Adipocyte (in vitro differentiated cells): ENCODE results near the gene BCR.

Experiments
- DNase-seq: peaks from one replicate; pipeline ENCODE4 v3.0.0-alpha.2; 2015; ENCODE audit warnings: low read depth
- H3K27me3 ChIP-seq: replicated peaks from 2 replicates; pipeline ENCODE4 v1.7.0; 2013; ENCODE audit warnings: mild to moderate bottlenecking, low read length, moderate library complexity; ENCODE audit not compliant: control insufficient read depth, insufficient read depth
- H3K36me3 ChIP-seq: 2 replicates; pipeline ENCODE4 v1.7.0; 2013; ENCODE audit warnings: low read length, mild to moderate bottlenecking, moderate library complexity; ENCODE audit not compliant: control insufficient read depth, insufficient read depth, severe bottlenecking
- H3K4me1 ChIP-seq: 2 replicates; pipeline ENCODE4 v1.7.0; 2013; ENCODE audit warnings: mild to moderate bottlenecking, low read length, moderate library complexity; ENCODE audit not compliant: control insufficient read depth, insufficient read depth
- H3K4me3 ChIP-seq: 2 replicates; pipeline ENCODE4 v1.7.0; 2013; ENCODE audit warnings: mild to moderate bottlenecking, low read length, moderate library complexity
- H3K9ac ChIP-seq: 2 replicates; pipeline ENCODE4 v1.7.0; 2013; ENCODE audit warnings: mild to moderate bottlenecking, low read length, moderate library complexity
- H3K9me3 ChIP-seq: 2 replicates; pipeline ENCODE4 v1.7.0; 2013; ENCODE audit warnings: mild to moderate bottlenecking, low read length, moderate library complexity; ENCODE audit not compliant: control insufficient read depth

Gene BCR

DNA sequence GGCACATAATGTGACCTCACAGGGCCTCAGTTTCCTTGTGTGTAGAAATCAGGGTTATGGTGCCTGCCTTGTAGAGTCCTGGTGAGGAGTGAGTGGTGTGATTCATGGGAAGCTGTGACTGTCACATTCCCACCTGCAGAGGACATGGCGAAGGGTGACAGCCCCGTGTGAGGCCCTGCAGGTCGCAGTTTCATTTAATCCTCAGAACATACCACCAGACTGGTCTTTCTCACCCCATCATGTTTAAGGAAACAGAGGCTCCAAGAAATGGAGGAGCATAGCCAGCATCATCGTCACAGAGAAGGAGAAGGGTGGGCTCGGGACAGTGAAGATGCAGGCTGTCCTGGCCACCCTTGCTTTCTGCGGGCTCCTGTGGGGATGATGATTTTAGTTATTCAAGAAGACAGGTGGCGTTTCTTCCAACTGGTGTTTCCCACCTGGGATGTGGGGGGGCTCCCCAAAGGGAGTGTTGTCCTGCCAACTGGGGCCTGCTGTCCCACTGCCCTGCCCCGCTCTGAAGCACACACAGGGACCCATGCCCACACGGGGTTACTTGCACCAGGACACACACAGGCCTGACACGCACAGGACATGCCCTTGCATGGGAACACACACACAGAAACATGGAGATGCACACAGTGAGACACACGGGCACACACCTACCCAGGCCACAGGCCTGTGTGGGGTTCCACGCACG is 100.2 kb downstream of the BCR start:
- no peaks in the 10 kb centered on the region for H3K9me3 ChIP-seq
- H3K36me3 ChIP-seq: peaks cover 33% of the 10 kb centered on the region
- no peaks in the 10 kb centered on the region for H3K27me3 ChIP-seq
- DNase-seq: no peak
- H3K9ac ChIP-seq: no peak overlapping the region
- H3K4me1 ChIP-seq: peaks cover 26% of the 10 kb centered on the region
- no peak overlapping the region for H3K4me3 ChIP-seq

DNA sequence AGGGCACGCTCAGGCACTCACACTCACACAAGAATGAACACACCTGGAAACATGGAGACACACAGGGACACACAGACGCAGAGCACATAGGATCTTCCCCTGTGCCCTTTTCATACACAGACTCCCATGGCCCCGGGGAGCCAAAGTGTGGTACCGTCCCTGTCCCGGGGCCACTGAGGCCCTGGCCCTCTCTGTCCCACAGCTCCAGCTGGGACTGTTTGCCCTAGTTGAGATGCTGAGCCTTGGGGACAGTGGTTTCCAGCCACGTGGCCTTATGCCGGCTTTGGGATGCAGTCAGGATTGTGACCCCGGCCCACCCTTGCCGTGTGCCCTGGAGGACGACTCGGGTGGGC is 100.7 kb downstream of the BCR start:
- H3K4me1 ChIP-seq: peaks cover 26% of the 10 kb centered on the region
- peaks cover 31% of the 10 kb centered on the region for H3K36me3 ChIP-seq
- DNase-seq: no peak
- no peaks in the 10 kb centered on the region for H3K27me3 ChIP-seq
- no peak overlapping the region for H3K9ac ChIP-seq
- H3K9me3 ChIP-seq: no peaks in the 10 kb centered on the region
- H3K4me3 ChIP-seq: no peak overlapping the region

DNA sequence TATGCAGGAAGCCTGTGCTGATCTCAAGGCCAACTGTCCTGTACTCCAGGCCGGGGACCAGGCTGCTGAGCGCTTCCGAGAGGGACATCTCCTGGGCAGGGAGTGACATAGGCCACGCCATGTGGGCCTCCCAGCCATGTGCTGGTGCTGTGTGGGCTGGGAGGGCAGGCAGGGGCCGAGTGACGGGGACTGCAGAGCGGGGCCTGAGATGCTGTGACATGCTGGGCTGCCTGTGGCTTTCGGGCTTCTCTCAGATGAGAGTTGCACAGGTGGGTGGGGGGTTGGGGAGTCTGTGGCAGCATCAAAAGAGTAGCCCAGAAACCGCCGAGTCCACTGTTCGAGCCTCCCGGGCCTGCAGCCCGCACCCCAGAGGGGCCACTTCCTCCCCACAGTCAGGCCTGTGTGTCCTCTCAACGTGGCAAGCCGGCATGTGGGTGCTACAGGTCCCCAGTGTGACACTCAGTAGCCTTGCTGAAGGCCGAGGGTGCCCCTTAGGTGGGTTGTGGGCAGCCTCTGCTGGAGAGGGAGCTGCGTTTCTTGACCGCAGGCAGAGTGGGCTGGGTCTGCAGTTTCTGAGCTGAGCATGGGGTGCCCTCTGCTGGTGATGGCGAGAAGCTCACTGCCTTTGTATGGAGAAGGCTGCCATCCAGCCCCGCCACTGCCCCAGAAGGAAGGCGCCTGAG is 101.2 kb downstream of the BCR start:
- Histone ChIP-seq H3K27me3 (no peaks in the 10 kb centered on the region), H3K4me1 (peaks cover 26% of the 10 kb centered on the region), H3K9me3 (no peaks in the 10 kb centered on the region), H3K9ac (no peak overlapping the region), H3K36me3 (peaks cover 36% of the 10 kb centered on the region), H3K4me3 (no peak overlapping the region)
- DNase-seq: peak; percentile 86

DNA sequence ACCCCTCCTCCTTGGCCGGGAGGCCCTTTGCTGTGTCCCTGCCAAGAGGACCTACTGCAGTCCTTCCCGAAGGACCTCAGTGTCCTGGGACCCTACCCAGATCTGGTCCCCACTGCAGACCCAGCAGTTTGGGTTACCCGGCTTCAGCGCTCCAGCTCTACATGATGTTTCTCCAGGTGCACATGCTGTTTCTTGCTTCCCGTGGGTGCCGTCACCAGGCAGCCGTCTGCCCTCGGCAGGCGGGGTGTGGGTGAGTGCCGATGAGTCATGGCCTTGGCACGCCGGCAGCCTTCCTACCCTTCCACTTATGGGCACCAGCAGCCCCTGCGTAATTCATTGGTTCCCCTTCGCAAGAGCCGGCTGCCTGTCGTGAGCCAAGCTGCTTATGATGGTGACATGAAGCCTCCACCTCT is 101.8 kb downstream of the BCR start:
- Histone ChIP-seq H3K4me1 (peaks cover 26% of the 10 kb centered on the region), H3K9me3 (no peaks in the 10 kb centered on the region), H3K4me3 (no peak overlapping the region), H3K36me3 (peaks cover 38% of the 10 kb centered on the region), H3K9ac (no peak overlapping the region), H3K27me3 (no peaks in the 10 kb centered on the region)
- DNase-seq: peak; percentile 56

DNA sequence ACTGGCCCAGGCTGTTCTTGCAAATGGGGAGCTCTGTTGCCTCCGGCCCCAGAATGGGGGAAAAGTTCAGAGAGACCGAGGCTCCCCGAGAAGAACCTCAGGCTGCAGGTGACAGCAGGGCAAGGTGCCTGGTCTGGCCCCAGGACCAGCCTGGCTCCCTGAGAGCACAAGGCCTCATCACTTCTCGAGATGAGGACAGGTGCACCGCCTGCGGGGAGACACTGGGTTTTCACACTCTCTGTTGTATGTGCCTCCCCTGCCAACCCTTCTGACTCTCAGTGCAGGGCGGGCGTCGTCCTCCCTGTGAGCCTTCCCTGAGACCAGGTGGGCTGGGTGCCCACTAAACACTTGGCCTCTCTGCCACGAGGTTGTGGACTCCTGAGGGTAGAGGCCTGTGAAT is 102.2 kb downstream of the BCR start:
- Histone ChIP-seq H3K4me1 (peaks cover 26% of the 10 kb centered on the region), H3K9me3 (no peaks in the 10 kb centered on the region), H3K27me3 (no peaks in the 10 kb centered on the region), H3K4me3 (no peak overlapping the region), H3K9ac (no peak overlapping the region), H3K36me3 (peaks cover 36% of the 10 kb centered on the region)
- DNase-seq: no peak

DNA sequence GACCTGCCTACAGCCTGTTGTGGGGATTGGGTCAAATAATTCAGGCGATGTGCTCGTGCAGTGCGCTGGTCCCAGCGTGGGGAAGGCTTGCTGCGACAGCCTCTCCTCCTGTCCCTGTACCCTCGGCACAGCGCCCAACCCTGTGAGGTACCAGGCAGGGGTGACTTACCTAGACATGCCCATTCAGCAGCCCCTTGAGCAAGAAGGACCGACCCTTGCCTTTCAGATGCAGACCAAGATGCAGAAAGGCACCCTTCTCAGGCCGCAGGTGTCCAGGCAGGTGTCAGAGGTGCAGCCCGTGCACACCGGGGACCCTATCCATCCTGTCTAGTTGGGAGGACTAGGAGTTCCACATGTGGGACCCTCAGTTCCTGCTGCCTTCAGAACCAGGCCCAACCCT is 102.7 kb downstream of the BCR start:
- H3K4me1 ChIP-seq: peaks cover 26% of the 10 kb centered on the region
- H3K9ac ChIP-seq: no peak overlapping the region
- H3K27me3 ChIP-seq: no peaks in the 10 kb centered on the region
- no peak overlapping the region for H3K4me3 ChIP-seq
- DNase-seq: no peak
- no peaks in the 10 kb centered on the region for H3K9me3 ChIP-seq
- H3K36me3 ChIP-seq: peaks cover 40% of the 10 kb centered on the region

DNA sequence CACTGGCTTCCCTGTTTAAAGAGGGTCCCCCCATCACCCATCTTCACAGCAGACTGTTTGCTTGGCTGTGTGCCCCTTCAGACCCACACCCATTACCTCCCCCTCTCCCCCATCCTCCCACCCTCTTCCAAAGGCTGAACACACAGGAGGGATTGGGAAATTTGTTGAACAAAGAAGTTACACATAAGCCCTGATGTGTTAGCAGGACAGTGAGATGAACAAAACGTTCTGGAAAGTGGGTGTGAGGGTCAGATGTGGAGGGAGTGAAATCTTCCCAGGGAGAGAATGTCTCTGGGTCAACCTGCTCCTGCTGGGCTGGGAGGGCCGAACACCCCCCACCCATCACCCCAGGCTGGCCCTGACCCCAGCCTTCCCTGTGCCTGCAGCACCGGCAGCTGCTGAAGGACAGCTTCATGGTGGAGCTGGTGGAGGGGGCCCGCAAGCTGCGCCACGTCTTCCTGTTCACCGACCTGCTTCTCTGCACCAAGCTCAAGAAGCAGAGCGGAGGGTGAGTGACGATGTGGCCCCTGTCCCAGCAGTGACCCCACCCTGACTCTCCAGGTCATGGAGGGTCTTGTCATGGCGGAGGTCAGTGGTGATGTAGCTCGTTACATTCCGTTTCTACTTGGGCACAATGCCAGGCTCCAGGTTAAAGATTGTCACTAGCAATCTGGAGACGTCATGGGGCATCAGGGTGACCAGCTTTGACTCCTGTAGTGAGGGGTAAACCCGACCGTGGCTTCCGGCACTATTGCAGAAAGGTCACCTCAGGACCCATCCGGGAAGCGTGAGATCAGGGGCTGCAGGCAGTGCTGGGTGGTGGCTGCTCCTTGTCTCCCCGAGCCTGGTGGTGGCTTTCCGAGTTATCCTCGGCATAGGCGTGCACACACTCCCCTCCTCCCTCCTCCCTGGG is 103.5 kb downstream of the BCR start:
- DNase-seq: peak; percentile 4
- Histone ChIP-seq H3K9ac (no peak overlapping the region), H3K36me3 (peaks cover 41% of the 10 kb centered on the region), H3K9me3 (no peaks in the 10 kb centered on the region), H3K27me3 (no peaks in the 10 kb centered on the region), H3K4me3 (no peak overlapping the region), H3K4me1 (peaks cover 26% of the 10 kb centered on the region)

DNA sequence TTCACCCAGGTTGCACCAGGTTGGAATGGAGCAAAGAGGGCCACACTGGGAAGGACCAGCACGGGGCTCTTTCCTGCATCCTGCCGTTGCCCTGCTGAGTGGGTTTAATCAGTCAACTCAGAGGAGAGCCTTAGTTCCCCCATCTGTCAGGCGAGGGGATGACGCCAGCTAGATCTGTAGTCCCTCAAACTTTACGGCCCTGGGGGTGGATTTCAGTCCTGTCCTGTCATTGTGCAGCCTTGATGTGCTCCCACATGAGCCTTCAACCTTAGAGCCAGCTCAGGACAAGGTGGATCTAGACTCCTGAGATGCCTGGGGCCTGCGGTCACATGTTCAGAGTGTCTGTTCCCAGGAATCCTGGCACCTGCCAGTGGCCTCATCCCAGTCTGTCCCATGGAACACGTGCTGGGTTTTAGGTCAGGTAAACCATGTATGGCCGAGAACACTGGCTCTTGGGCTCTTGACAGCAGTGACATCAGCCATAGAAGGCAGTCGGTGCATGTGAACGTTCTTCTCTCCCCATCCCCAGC is 104.3 kb downstream of the BCR start:
- Histone ChIP-seq H3K36me3 (peaks cover 45% of the 10 kb centered on the region), H3K9ac (no peak overlapping the region)

DNA sequence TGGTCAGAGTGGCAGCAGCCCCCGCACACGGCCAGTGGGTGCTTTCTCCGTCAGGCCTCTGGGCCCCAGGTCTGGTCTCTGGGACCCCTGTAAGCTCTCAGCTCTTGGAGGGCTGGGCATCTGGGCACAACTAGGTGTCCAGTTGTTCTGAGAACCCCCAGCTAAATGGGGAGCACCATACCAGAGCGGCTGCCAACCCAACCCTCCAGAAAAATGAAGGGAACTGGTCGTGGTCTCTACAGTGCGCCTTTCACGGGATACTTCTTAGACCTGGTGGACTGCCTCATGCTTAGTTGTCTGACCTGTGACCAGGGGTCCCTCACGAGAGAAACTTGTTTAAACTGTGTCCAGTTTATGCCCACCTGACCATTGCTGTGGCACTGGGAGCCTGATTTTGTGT is 104.9 kb downstream of the BCR start:
- Histone ChIP-seq H3K4me1 (peaks cover 29% of the 10 kb centered on the region), H3K9ac (no peak overlapping the region), H3K9me3 (no peaks in the 10 kb centered on the region), H3K27me3 (no peaks in the 10 kb centered on the region), H3K36me3 (peaks cover 40% of the 10 kb centered on the region), H3K4me3 (no peak overlapping the region)
- DNase-seq: no peak

More for the DNA sequence above, 104.3 kb downstream of the BCR start:
- Histone ChIP-seq H3K4me1 (peaks cover 26% of the 10 kb centered on the region), H3K27me3 (no peaks in the 10 kb centered on the region), H3K4me3 (no peak overlapping the region), H3K9me3 (no peaks in the 10 kb centered on the region)
- no peak for DNase-seq

DNA sequence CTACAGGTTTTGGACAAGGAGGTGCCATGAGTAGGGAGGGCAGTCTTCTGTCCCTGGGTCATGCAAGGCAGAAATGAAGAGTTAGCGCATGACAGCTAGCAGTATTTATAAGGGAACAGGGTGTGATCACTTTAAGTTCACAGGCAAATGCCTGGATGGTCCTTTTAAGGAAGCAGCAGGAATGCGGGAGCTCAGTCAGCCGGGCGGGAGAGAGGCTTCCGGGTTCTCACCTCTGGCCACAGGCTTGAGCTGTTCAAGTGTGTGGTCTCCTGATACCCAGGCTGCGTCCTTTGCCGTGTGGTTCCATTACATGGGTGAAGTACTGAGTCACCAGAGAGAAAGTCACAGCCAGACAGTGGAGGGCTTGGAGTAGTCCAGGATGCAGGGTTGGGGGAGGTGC is 105.4 kb downstream of the BCR start:
- Histone ChIP-seq H3K4me1 (peaks cover 34% of the 10 kb centered on the region), H3K9me3 (no peaks in the 10 kb centered on the region), H3K9ac (no peak overlapping the region), H3K27me3 (no peaks in the 10 kb centered on the region), H3K36me3 (peaks cover 35% of the 10 kb centered on the region), H3K4me3 (no peak overlapping the region)
- DNase-seq: no peak

DNA sequence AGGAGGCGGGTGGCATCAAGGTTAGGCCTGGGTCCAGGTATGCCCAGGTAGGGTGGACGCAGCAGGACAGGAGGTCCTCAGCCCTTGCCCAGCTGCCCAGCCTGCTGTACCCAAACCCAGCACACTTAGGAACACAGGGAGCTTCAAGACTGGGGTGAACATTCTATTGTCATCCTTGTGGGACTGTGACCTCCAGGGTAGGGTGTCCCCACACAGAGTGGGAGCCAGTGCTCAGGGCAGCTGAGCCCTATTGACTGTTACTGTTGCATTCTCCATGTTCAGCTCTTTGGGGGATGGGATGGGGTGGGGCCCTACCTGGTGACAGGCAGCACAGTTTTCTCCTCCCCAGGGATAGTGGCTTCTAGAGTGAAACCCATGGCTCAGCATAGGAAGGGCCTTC is 106.0 kb downstream of the BCR start:
- H3K27me3 ChIP-seq: no peaks in the 10 kb centered on the region
- no peaks in the 10 kb centered on the region for H3K9me3 ChIP-seq
- H3K4me3 ChIP-seq: no peak overlapping the region
- H3K9ac ChIP-seq: no peak overlapping the region
- peaks cover 34% of the 10 kb centered on the region for H3K4me1 ChIP-seq
- peaks cover 33% of the 10 kb centered on the region for H3K36me3 ChIP-seq
- DNase-seq: no peak
